HG02610 (cell line): ENCODE measurements around the gene SETD5.

Source experiments
- ATAC-seq: cut with Tn5 transposase; IDR thresholded peaks from one replicate; pipeline ENCODE4 v1.9.1; 2021; ENCODE audit warnings: mild to moderate bottlenecking, moderate library complexity; ENCODE audit not compliant: unreplicated experiment

SETD5 gene

GRCh38 chr3:9388562-9389272 is 8.7 kb upstream of the SETD5 start:
- no peak for ATAC-seq

GRCh38 chr3:9390265-9390888 is 7.0 kb upstream of the SETD5 start:
- no peak for ATAC-seq

- no peak for ATAC-seq
Measured at GRCh38 chr3:9392041-9392440, 5.4 kb upstream of the SETD5 start.

GRCh38 chr3:9395570-9396300 is 1.7 kb upstream of the SETD5 start:
- ATAC-seq: no peak

- ATAC-seq: peak; percentile 37
Measured at GRCh38 chr3:9396301-9396631, 1.1 kb upstream of the SETD5 start.

GRCh38 chr3:9396632-9397331 is 633 bp upstream of the SETD5 start:
- peak; percentile 79 for ATAC-seq

- ATAC-seq: no peak
Measured at GRCh38 chr3:9397906-9398699, 688 bp downstream of the SETD5 start.

GRCh38 chr3:9398700-9399336 is 1.4 kb downstream of the SETD5 start:
- ATAC-seq: no peak

GRCh38 chr3:9399337-9399703 is 1.9 kb downstream of the SETD5 start:
- ATAC-seq: no peak

GRCh38 chr3:9399746-9400145 is 2.3 kb downstream of the SETD5 start:
- no peak for ATAC-seq

- ATAC-seq: no peak
Measured at GRCh38 chr3:9400616-9401015, 3.2 kb downstream of the SETD5 start.

- no peak for ATAC-seq
Measured at GRCh38 chr3:9401986-9402385, 4.6 kb downstream of the SETD5 start.

- no peak for ATAC-seq
Measured at GRCh38 chr3:9402410-9403228, 5.2 kb downstream of the SETD5 start.

- ATAC-seq: no peak
Measured at GRCh38 chr3:9403463-9403862, 6.0 kb downstream of the SETD5 start.

- no peak for ATAC-seq
Measured at GRCh38 chr3:9404680-9405079, 7.3 kb downstream of the SETD5 start.

- ATAC-seq: no peak
Measured at GRCh38 chr3:9405756-9406155, 8.3 kb downstream of the SETD5 start.

GRCh38 chr3:9406856-9407626 is 9.6 kb downstream of the SETD5 start:
- ATAC-seq: no peak

- ATAC-seq: no peak
Measured at GRCh38 chr3:9408061-9408460, 10.6 kb downstream of the SETD5 start.

GRCh38 chr3:9408546-9408945 is 11.1 kb downstream of the SETD5 start:
- ATAC-seq: no peak
